Measurements from ENCODE around the gene MAP2K3. TPM values are rescaled to one million over a fixed set of nuclear protein-coding genes. Genes with fewer than 3 reads are reported as not detected.

MAP2K3 gene
- total and polyA plus RNA-seq, 2 experiments from 2014 or later, result 42.6 to 119 TPM

DNA sequence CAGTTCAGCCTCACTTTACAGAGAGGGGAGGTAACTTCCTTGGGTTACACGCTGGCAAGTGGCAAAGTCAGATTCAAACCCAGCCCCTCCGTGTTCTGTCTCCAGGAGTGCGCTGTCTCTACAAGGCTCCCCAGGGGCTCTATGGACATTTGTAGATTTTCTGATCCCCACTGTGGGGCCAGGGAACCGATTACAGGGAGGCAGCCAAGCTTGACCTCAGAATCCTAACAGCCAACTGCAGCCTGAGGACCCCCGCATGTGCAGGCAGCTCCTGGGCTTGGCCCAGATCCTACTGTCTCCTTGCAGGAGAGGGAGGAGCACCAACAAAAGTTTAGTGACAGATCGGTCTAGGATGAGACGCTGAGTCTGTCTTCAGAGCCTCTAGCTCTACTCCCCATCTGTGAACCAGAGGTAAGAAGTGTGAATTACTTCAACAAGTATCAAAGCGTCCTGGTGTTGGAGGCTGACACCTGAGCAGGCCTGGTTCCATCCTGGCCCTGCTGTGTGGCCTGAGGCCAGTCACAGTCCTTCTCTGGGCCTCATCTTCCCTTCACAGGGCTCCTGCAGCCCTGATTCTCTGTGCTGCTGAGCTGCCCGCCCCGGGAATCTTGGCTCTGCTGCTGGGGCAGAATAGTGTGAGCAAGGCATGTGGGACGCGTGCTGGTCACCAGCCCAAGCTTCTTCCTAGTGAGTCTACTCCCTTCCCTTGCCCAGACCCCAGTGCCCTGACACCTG lies 22.1 kb upstream of the MAP2K3 start:
- 69 to 72% methylated on average over 12 of the region's 12 CpGs for WGBS, 2 experiments (ENCODE audit: low coverage in 1 of 2, low lambda C conversion rate in 2 of 2, missing lambda C conversion rate in 2 of 2)
- Histone ChIP-seq H3K4me2 (ENCODE audit: unreplicated experiment) (no peak overlapping the region), H3K36me3 (ENCODE audit: low read depth) (no peaks in the 10 kb centered on the region), H3K27me3 (replicated peaks; ENCODE audit: insufficient read depth) (no peaks in the 10 kb centered on the region), H4K20me1 (ENCODE audit: insufficient read depth) (no peaks in the 10 kb centered on the region), H2AFZ (no peak overlapping the region), H3K9me2 (ENCODE audit: insufficient read depth) (no peaks in the 10 kb centered on the region), H3K27ac (no peak overlapping the region), H3K4me1 (ENCODE audit: insufficient read depth) (no peaks in the 10 kb centered on the region), H3K79me2 (ENCODE audit: insufficient read depth) (no peaks in the 10 kb centered on the region), H3K4me3 (no peak overlapping the region), H3K9me3 (ENCODE audit: low read depth) (no peaks in the 10 kb centered on the region), H3K9ac (no peak overlapping the region), H3F3A (ENCODE audit: insufficient read depth) (peaks cover 9% of the 10 kb centered on the region; the same call in 1 of the 2 replicates)
- in situ Hi-C loops (cut with MboI), result loop anchor here (10.0 kb wide), 1 partner anchor 138 kb away; the partner anchor contains the start of gene DHRS7B
- DNase-seq, result no peak
- TF ChIP-seq EZH2phosphoT487 (IDR thresholded peaks at IDR 0.05; ENCODE audit: insufficient read depth, low read depth) (no peak), EZH2 (IDR thresholded peaks at IDR 0.05; ENCODE audit: insufficient read depth, poor library complexity, severe bottlenecking) (no peak)

DNA sequence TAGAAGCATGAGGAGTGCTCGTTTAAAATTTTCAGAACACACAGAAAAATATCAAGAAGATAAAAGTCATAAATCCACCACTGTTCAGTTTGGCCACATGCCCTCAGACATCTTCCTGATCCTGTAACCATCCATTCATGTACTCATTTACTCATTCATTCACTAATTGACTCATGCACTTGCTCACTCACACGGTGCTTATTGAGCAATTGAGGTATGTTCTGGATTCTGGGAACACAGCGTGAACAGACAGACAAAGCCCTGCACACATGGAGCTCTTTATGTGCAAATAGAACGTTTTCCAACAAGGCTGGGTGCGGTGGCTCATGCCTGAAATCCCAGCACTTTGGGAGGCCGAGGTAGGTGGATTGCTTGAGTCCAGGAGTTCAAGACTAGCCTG lies 21.1 kb upstream of the MAP2K3 start:
- no peaks in the 10 kb centered on the region for H3K4me1 ChIP-seq (ENCODE audit: insufficient read depth)
- no peaks in the 10 kb centered on the region for H3K79me2 ChIP-seq (ENCODE audit: insufficient read depth)
- H3K9me2 ChIP-seq (ENCODE audit: insufficient read depth), result no peaks in the 10 kb centered on the region
- no peak overlapping the region for H2AFZ ChIP-seq
- H3F3A ChIP-seq (ENCODE audit: insufficient read depth), result peaks cover 9% of the 10 kb centered on the region; the same call in 1 of the 2 replicates
- H3K27me3 ChIP-seq (replicated peaks; ENCODE audit: insufficient read depth), result no peaks in the 10 kb centered on the region
- no peak overlapping the region for H3K4me2 ChIP-seq (ENCODE audit: unreplicated experiment)
- H3K9ac ChIP-seq, result no peak overlapping the region
- TF ChIP-seq EZH2 (IDR thresholded peaks at IDR 0.05; ENCODE audit: insufficient read depth, poor library complexity, severe bottlenecking) (no peak), EZH2phosphoT487 (IDR thresholded peaks at IDR 0.05; ENCODE audit: insufficient read depth, low read depth) (no peak)
- WGBS, 2 experiments (ENCODE audit: low coverage in 1 of 2, low lambda C conversion rate in 2 of 2, missing lambda C conversion rate in 2 of 2), result 13 to 17% methylated on average over 6 of the region's 6 CpGs
- no peaks in the 10 kb centered on the region for H3K9me3 ChIP-seq (ENCODE audit: low read depth)
- no peak overlapping the region for H3K4me3 ChIP-seq
- H3K27ac ChIP-seq, result peak overlapping the region; percentile 46; the same call in 1 of the 2 replicates
- in situ Hi-C loops (cut with MboI), result loop anchor here (10.0 kb wide), 1 partner anchor 139 kb away; the partner anchor contains the start of gene DHRS7B
- no peaks in the 10 kb centered on the region for H4K20me1 ChIP-seq (ENCODE audit: insufficient read depth)
- DNase-seq, result peak; percentile 90
- no peaks in the 10 kb centered on the region for H3K36me3 ChIP-seq (ENCODE audit: low read depth)

DNA sequence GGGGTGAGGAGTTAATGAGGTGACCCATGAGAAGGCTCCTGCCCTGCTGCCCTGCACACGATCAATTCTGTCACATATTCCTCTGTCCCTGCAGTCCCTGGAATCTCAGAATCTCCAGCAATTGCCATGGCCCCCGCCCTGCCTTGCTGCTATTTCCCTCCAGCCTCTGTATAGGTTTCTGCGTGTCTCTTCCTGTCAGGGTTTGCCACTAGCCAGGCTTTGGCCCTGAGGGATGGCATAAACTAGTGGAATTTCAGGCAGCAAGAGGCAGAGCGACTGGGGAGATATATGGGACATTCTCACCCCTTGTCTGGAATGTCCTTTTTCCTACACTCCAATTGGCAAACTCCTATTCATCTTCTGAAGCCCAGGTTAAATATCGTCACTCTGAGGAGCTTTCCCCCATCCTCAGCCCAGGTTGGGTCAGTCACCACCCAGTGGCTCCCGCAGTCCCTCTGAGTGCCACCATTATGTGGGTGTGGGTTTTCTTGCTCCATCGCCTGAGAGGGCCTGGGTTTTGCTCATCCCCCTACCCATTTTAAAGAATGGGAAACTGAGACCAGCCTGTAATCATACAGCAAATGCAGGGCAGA lies 15.8 kb upstream of the MAP2K3 start:
- in situ Hi-C loops (cut with MboI), result loop anchor here (10.0 kb wide), 1 partner anchor 144 kb away; the partner anchor contains the start of gene DHRS7B
- H2AFZ ChIP-seq, result no peak overlapping the region
- WGBS, 2 experiments (ENCODE audit: low coverage in 1 of 2, low lambda C conversion rate in 2 of 2, missing lambda C conversion rate in 2 of 2), result 75 to 79% methylated on average over 7 of the region's 7 CpGs
- H3F3A ChIP-seq (ENCODE audit: insufficient read depth), result peaks cover 2% of the 10 kb centered on the region; the same call in 1 of the 2 replicates
- no peak overlapping the region for H3K4me2 ChIP-seq (ENCODE audit: unreplicated experiment)
- H3K9me3 ChIP-seq (ENCODE audit: low read depth), result no peaks in the 10 kb centered on the region
- H3K9me2 ChIP-seq (ENCODE audit: insufficient read depth), result no peaks in the 10 kb centered on the region
- no peak overlapping the region for H3K27ac ChIP-seq
- H3K36me3 ChIP-seq (ENCODE audit: low read depth), result no peaks in the 10 kb centered on the region
- H3K9ac ChIP-seq, result no peak overlapping the region
- H3K4me3 ChIP-seq, result no peak overlapping the region
- H3K27me3 ChIP-seq (replicated peaks; ENCODE audit: insufficient read depth), result no peaks in the 10 kb centered on the region
- no peak for DNase-seq
- H4K20me1 ChIP-seq (ENCODE audit: insufficient read depth), result no peaks in the 10 kb centered on the region
- H3K79me2 ChIP-seq (ENCODE audit: insufficient read depth), result no peaks in the 10 kb centered on the region
- H3K4me1 ChIP-seq (ENCODE audit: insufficient read depth), result no peaks in the 10 kb centered on the region
- no peak for TF ChIP-seq EZH2phosphoT487 (IDR thresholded peaks at IDR 0.05; ENCODE audit: insufficient read depth, low read depth)
- no peak for TF ChIP-seq EZH2 (IDR thresholded peaks at IDR 0.05; ENCODE audit: insufficient read depth, poor library complexity, severe bottlenecking)

DNA sequence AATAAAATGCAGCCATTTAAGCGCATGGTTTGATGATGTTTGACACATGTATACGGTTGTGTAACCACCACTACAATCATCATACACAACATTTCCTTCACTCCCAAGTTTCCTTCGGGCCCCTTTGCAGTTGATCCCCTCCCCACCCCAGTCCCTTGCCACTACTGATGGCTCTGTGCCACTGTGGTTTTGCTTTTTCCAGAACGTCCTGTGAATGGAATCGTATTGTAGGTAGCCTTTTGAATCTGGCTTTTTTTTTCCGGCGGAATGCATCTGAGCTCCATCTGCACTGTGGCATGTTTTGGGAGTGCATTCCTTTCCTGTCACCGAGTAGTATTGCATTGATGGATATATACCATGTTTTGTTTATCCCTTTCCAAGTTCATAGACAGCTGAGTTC lies 15.1 kb upstream of the MAP2K3 start:
- Histone ChIP-seq H4K20me1 (ENCODE audit: insufficient read depth) (no peaks in the 10 kb centered on the region), H3K9ac (no peak overlapping the region), H2AFZ (no peak overlapping the region), H3K27me3 (replicated peaks; ENCODE audit: insufficient read depth) (no peaks in the 10 kb centered on the region), H3K4me1 (ENCODE audit: insufficient read depth) (no peaks in the 10 kb centered on the region), H3K27ac (no peak overlapping the region), H3K9me3 (ENCODE audit: low read depth) (no peaks in the 10 kb centered on the region), H3K4me3 (no peak overlapping the region), H3K79me2 (ENCODE audit: insufficient read depth) (no peaks in the 10 kb centered on the region), H3F3A (ENCODE audit: insufficient read depth) (no peaks in the 10 kb centered on the region), H3K36me3 (ENCODE audit: low read depth) (no peaks in the 10 kb centered on the region), H3K4me2 (ENCODE audit: unreplicated experiment) (no peak overlapping the region), H3K9me2 (ENCODE audit: insufficient read depth) (no peaks in the 10 kb centered on the region)
- no peak for DNase-seq
- in situ Hi-C loops (cut with MboI), result loop anchor here (10.0 kb wide), 1 partner anchor 145 kb away; the partner anchor contains the start of gene DHRS7B
- WGBS, 2 experiments (ENCODE audit: low coverage in 1 of 2, low lambda C conversion rate in 2 of 2, missing lambda C conversion rate in 2 of 2), result 55 to 59% methylated on average over 8 of the region's 8 CpGs
- no peak for TF ChIP-seq EZH2phosphoT487 (IDR thresholded peaks at IDR 0.05; ENCODE audit: insufficient read depth, low read depth)
- TF ChIP-seq EZH2 (IDR thresholded peaks at IDR 0.05; ENCODE audit: insufficient read depth, poor library complexity, severe bottlenecking), result no peak

Data from GM23248 (cell line).